ENCODE measurements around the gene HSDL2.
"Not testable (repeated sequence)": the region's sequence is repeated elsewhere in the genome, so short reads cannot be mapped to it uniquely, and the experiment has no call there.

Gene HSDL2

GRCh38 chr9:112369817-112370216 is 10.1 kb upstream of the HSDL2 start:
- POLR2A ChIA-PET (ENCODE audit: low non-redundant PET), result no interaction called here
- H3K27ac ChIP-seq, result no peak overlapping the region
- no peak for DNase-seq (ENCODE audit: low spot score)
- CTCF ChIA-PET, result no interaction called here
- TF ChIP-seq CTCF (conservative IDR thresholded peaks at IDR 0.05; ENCODE audit: low read depth), result no peak

GRCh38 chr9:112371060-112371459 is 8.8 kb upstream of the HSDL2 start:
- DNase-seq (ENCODE audit: low spot score), result no peak
- ChIA-PET POLR2A (ENCODE audit: low non-redundant PET) (no interaction called here), CTCF (interaction anchor here (0.7 kb wide), 1 partner anchor 624 kb away, joined by 4 read pairs; no protein-coding TSS in a partner anchor)
- no peak overlapping the region for H3K27ac ChIP-seq
- no peak for TF ChIP-seq CTCF (conservative IDR thresholded peaks at IDR 0.05; ENCODE audit: low read depth)

- CTCF ChIA-PET; H3K27ac ChIP-seq; DNase-seq (ENCODE audit: low spot score); POLR2A ChIA-PET (ENCODE audit: low non-redundant PET): not testable (repeated sequence)
Measured at GRCh38 chr9:112373666-112374065, 6.2 kb upstream of the HSDL2 start.

GRCh38 chr9:112374232-112374631 is 5.7 kb upstream of the HSDL2 start:
- POLR2A ChIA-PET (ENCODE audit: low non-redundant PET); CTCF ChIA-PET: not testable (repeated sequence)

GRCh38 chr9:112375361-112375760 is 4.5 kb upstream of the HSDL2 start:
- ChIA-PET POLR2A (ENCODE audit: low non-redundant PET) (no interaction called here), CTCF (interaction anchor here (0.7 kb wide), 1 partner anchor 278 kb away, joined by 3 read pairs; no protein-coding TSS in a partner anchor)
- no peak for DNase-seq (ENCODE audit: low spot score)
- no peak for TF ChIP-seq CTCF (conservative IDR thresholded peaks at IDR 0.05; ENCODE audit: low read depth)
- H3K27ac ChIP-seq, result no peak overlapping the region

More at GRCh38 chr9:112374232-112374631, 5.7 kb upstream of the HSDL2 start:
- not testable (repeated sequence) for DNase-seq (ENCODE audit: low spot score); H3K27ac ChIP-seq

GRCh38 chr9:112377087-112377486 is 2.8 kb upstream of the HSDL2 start:
- no peak for DNase-seq (ENCODE audit: low spot score)
- H3K27ac ChIP-seq, result no peak overlapping the region
- ChIA-PET POLR2A (ENCODE audit: low non-redundant PET) (no interaction called here), CTCF (interaction anchor here (0.8 kb wide), 1 partner anchor 16 kb away, joined by 3 read pairs; no protein-coding TSS in a partner anchor)
- TF ChIP-seq CTCF (conservative IDR thresholded peaks at IDR 0.05; ENCODE audit: low read depth), result no peak

GRCh38 chr9:112377684-112378327 is 2.1 kb upstream of the HSDL2 start:
- no peak overlapping the region for H3K27ac ChIP-seq
- no peak for TF ChIP-seq CTCF (conservative IDR thresholded peaks at IDR 0.05; ENCODE audit: low read depth)
- DNase-seq (ENCODE audit: low spot score), result no peak
- POLR2A ChIA-PET (ENCODE audit: low non-redundant PET), result no interaction called here
- CTCF ChIA-PET, result interaction anchor here (0.8 kb wide), 1 partner anchor 17 kb away, joined by 3 read pairs; no protein-coding TSS in a partner anchor

All from RWPE1 (cell line).